Type B pancreatic cell (in vitro differentiated cells): ENCODE data around the gene WDR6. TPM values are rescaled to one million over a fixed set of nuclear protein-coding genes. Genes with fewer than 3 reads are reported as not detected.

Source experiments
- DNase-seq: peaks from one replicate; pipeline ENCODE4 v3.0.0; 2021; ENCODE audit warnings: mixed read lengths; ENCODE audit not compliant: unreplicated experiment; ENCODE audit errors: extremely low spot score
- H3K27ac Mint-ChIP-seq: 2 replicates; pipeline ENCODE4 v1.8.0; 2021; ENCODE audit warnings: mild to moderate bottlenecking, mixed read lengths
- H3K27me3 Mint-ChIP-seq: 2 replicates; pipeline ENCODE4 v1.8.0; 2021; ENCODE audit warnings: mixed read lengths
- H3K36me3 Mint-ChIP-seq: 2 replicates; pipeline ENCODE4 v1.8.0; 2021; ENCODE audit warnings: mixed read lengths
- H3K4me1 Mint-ChIP-seq: one replicate; pipeline ENCODE4 v1.8.0; 2021; ENCODE audit warnings: mixed read lengths; ENCODE audit not compliant: unreplicated experiment
- H3K4me3 Mint-ChIP-seq: 2 replicates; pipeline ENCODE4 v1.8.0; 2021; ENCODE audit warnings: mild to moderate bottlenecking, mixed read lengths
- H3K9me3 Mint-ChIP-seq: 2 replicates; pipeline ENCODE4 v1.8.0; 2021; ENCODE audit warnings: mixed read lengths
- CTCF ChIP-seq: fragments of 200-600 bp; sonication (generic); conservative IDR thresholded peaks from 2 replicates; pipeline ENCODE4 v1.5.0; 2021; ENCODE audit warnings: antibody characterized with exemption, mild to moderate bottlenecking
- total RNA-seq: library from RNA; stranded (reverse); gene quantifications from 2 replicates; pipeline ENCODE4 v1.2.1, GENCODE V29; 2021; ENCODE audit warnings: low replicate concordance

WDR6 gene
- total RNA-seq, 1 donor from 2014 or later: 334 TPM

GRCh38 chr3:49025793-49026520 lies 18.8 kb downstream of the WDR6 start:
- Mint-ChIP-seq H3K4me3 (peak overlapping the region; percentile 36), H3K9me3 (no peaks in the 10 kb centered on the region), H3K4me1 (peaks cover 34% of the 10 kb centered on the region), H3K27me3 (no peaks in the 10 kb centered on the region), H3K36me3 (peaks cover 22% of the 10 kb centered on the region), H3K27ac (peak overlapping the region; percentile 51)
- no peak for TF ChIP-seq CTCF
- DNase-seq: no peak

GRCh38 chr3:49026536-49026935 lies 19.3 kb downstream of the WDR6 start:
- Mint-ChIP-seq H3K4me3 (peak overlapping the region; percentile 62), H3K27me3 (no peaks in the 10 kb centered on the region), H3K9me3 (no peaks in the 10 kb centered on the region), H3K27ac (no peak overlapping the region), H3K4me1 (peaks cover 34% of the 10 kb centered on the region), H3K36me3 (peaks cover 24% of the 10 kb centered on the region)
- DNase-seq: no peak
- no peak for TF ChIP-seq CTCF

- H3K4me3 Mint-ChIP-seq: peak overlapping the region; percentile 62
- DNase-seq: no peak
- peaks cover 30% of the 10 kb centered on the region for H3K36me3 Mint-ChIP-seq
- no peaks in the 10 kb centered on the region for H3K27me3 Mint-ChIP-seq
- H3K4me1 Mint-ChIP-seq: peaks cover 34% of the 10 kb centered on the region
- H3K27ac Mint-ChIP-seq: no peak overlapping the region
- no peaks in the 10 kb centered on the region for H3K9me3 Mint-ChIP-seq
- no peak for TF ChIP-seq CTCF
Observed at GRCh38 chr3:49027634-49028033, 20.4 kb downstream of the WDR6 start.

- H3K36me3 Mint-ChIP-seq: peaks cover 26% of the 10 kb centered on the region
- H3K9me3 Mint-ChIP-seq: no peaks in the 10 kb centered on the region
- peaks cover 28% of the 10 kb centered on the region for H3K4me1 Mint-ChIP-seq
- TF ChIP-seq CTCF: no peak
- H3K4me3 Mint-ChIP-seq: peak overlapping the region; percentile 98
- no peaks in the 10 kb centered on the region for H3K27me3 Mint-ChIP-seq
- no peak for DNase-seq
- peak overlapping the region; percentile 95 for H3K27ac Mint-ChIP-seq
Observed at GRCh38 chr3:49028298-49028672, 21.1 kb downstream of the WDR6 start.

GRCh38 chr3:49028673-49029562 lies 21.7 kb downstream of the WDR6 start, which contains the start of gene IMPDH2:
Gene IMPDH2, minus strand, starts transcription at chr3:49029398. Its CDS starts 48 bp downstream, at chr3:49029350.
- peak within 1 kb of the TSS; percentile 95 for H3K27ac Mint-ChIP-seq
- no peaks in the 10 kb centered on the region for H3K27me3 Mint-ChIP-seq
- no peak for TF ChIP-seq CTCF
- no peaks in the 10 kb centered on the region for H3K9me3 Mint-ChIP-seq
- peaks cover 26% of the 10 kb centered on the region for H3K36me3 Mint-ChIP-seq
- H3K4me3 Mint-ChIP-seq: peak within 1 kb of the TSS; percentile 98
- DNase-seq: peak; percentile 94
- H3K4me1 Mint-ChIP-seq: peaks cover 27% of the 10 kb centered on the region
